Gastrocnemius medialis (tissue), 4 donors: ENCODE data around the gene WNT16. TPM values are rescaled to one million over a fixed set of nuclear protein-coding genes. Genes with fewer than 3 reads are reported as not detected.

Experiments used
- ATAC-seq, 2 donors: fragments of 150-250 bp; one replicate each; pipeline ENCODE4 v1.9.1; 2016
- DNase-seq, 2 donors: peaks; one replicate each; pipeline ENCODE4 v3.0.0-alpha.2; 2019
- H3K27ac ChIP-seq, 4 donors: fragments of 200-600 bp; sonication (generic); 1 replicate in 1 of 4; 2 replicates in 3 of 4; pipeline ENCODE4 v1.5.1; 2016 to 2018; ENCODE audit warnings: mild to moderate bottlenecking in 2 of 4, moderate library complexity in 1 of 4
- H3K27me3 ChIP-seq, 3 donors: fragments of 200-600 bp; sonication (generic) in 2 of 3; 1 replicate in 1 of 3; 2 replicates in 2 of 3; pipeline versions ENCODE4 v1.5.1 to v1.6.0; 2016 to 2019; ENCODE audit warnings: mild to moderate bottlenecking in 1 of 3, moderate library complexity in 1 of 3
- H3K36me3 ChIP-seq, 2 donors: fragments of 200-600 bp; sonication (generic) in 1 of 2; one replicate each; pipeline ENCODE4 v1.5.1; 2017 to 2018
- H3K4me1 ChIP-seq, 2 donors: fragments of 200-600 bp; sonication (generic) in 1 of 2; one replicate each; pipeline ENCODE4 v1.5.1; 2016 to 2017; ENCODE audit warnings: mild to moderate bottlenecking in 2 of 2
- H3K4me3 ChIP-seq, 4 donors: fragments of 200-600 bp; sonication (generic) in 3 of 4; 1 replicate in 1 of 4; 2 replicates in 3 of 4; pipeline ENCODE4 v1.5.1; 2016 to 2019; ENCODE audit warnings: mild to moderate bottlenecking in 2 of 4
- H3K9me3 ChIP-seq, 3 donors: fragments of 200-600 bp; sonication (generic) in 2 of 3; 1 replicate in 1 of 3; 2 replicates in 2 of 3; pipeline ENCODE4 v1.5.1; 2016 to 2019
- POLR2A ChIP-seq, 2 donors: fragments of 450-650 bp; IDR thresholded peaks; one replicate each; pipeline ENCODE4 v1.6.1; 2017; ENCODE audit warnings: antibody characterized with exemption in 2 of 2, mild to moderate bottlenecking in 2 of 2, moderate library complexity in 2 of 2
- in situ Hi-C, 4 donors: fragments of 200-750 bp; cut with MboI; loops; one replicate each; pipeline versions ENCODE4 v1.15.0 to v1.8.0; 2017; ENCODE audit warnings: low sequenced_read_pairs in 4 of 4
- intact Hi-C: fragments of 100-400 bp; cut with DNase I; formaldehyde crosslinking; loops from one replicate; pipeline ENCODE4 v1.15.1; 2023; ENCODE audit warnings: low total_unique reads
- total RNA-seq, 4 donors: library from RNA; depleted of rRNA; stranded (reverse); fragments of >200 nt; gene quantifications; one replicate each; pipeline versions ENCODE4 v1.1.0 to v1.2.3, GENCODE V29; 2016
- TF ChIP-seq, protein P1 (sequence below), 5 experiments: fragments of 450-650 bp in 3 of 5; fragments of 200-600 bp in 2 of 5; sonication (generic) in 2 of 5; IDR thresholded peaks in 4 of 5; conservative IDR thresholded peaks in 1 of 5; 1 replicate in 4 of 5; 2 replicates in 1 of 5; pipeline ENCODE4 v1.5.1; 2016 to 2019; ENCODE audit warnings: antibody characterized with exemption in 5 of 5, mild to moderate bottlenecking in 3 of 5, moderate library complexity in 3 of 5

Gene WNT16
- total RNA-seq, 4 donors from 2014 or later: 1.5 TPM; not detected in 3

DNA sequence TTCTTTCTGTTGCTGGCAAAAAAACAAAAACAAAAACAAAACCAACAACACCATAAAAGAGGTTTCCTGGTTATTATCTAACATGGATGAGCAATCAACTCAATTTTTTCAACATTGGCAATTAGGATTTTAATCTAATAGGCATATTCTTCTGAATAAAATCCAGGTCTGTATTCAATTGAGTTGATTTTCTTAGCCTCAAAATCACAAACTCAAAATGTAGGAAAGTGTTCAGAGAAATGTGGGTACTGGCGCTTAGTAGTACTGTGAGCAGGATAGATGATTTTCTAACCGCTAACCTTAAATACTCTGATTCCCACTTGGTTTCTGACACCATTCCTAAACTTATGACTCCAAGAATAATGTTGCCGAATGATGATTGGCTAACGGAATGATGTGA is 5.6 kb downstream of the WNT16 start:
- H3K27me3 ChIP-seq: peaks cover 46 to 53% (median 47%) of the 10 kb centered on the region in 3 donors
- H3K27ac ChIP-seq: no peak overlapping the region
- no peak for DNase-seq
- H3K4me3 ChIP-seq: no peak overlapping the region
- in situ Hi-C loops: no loop called here
- H3K4me1 ChIP-seq: peaks cover 11% of the 10 kb centered on the region in 2 donors
- no peak for TF ChIP-seq POLR2A (IDR thresholded peaks at IDR 0.05)
- TF ChIP-seq, protein P1, sequence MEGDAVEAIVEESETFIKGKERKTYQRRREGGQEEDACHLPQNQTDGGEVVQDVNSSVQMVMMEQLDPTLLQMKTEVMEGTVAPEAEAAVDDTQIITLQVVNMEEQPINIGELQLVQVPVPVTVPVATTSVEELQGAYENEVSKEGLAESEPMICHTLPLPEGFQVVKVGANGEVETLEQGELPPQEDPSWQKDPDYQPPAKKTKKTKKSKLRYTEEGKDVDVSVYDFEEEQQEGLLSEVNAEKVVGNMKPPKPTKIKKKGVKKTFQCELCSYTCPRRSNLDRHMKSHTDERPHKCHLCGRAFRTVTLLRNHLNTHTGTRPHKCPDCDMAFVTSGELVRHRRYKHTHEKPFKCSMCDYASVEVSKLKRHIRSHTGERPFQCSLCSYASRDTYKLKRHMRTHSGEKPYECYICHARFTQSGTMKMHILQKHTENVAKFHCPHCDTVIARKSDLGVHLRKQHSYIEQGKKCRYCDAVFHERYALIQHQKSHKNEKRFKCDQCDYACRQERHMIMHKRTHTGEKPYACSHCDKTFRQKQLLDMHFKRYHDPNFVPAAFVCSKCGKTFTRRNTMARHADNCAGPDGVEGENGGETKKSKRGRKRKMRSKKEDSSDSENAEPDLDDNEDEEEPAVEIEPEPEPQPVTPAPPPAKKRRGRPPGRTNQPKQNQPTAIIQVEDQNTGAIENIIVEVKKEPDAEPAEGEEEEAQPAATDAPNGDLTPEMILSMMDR (IDR thresholded peaks at IDR 0.05 in 4 of 5, conservative IDR thresholded peaks at IDR 0.05 in 1 of 5): no peak
- ATAC-seq: no peak
- no peaks in the 10 kb centered on the region for H3K9me3 ChIP-seq
- no peaks in the 10 kb centered on the region for H3K36me3 ChIP-seq
- intact Hi-C loops: no loop called here

- no peak for ATAC-seq
- intact Hi-C loops: no loop called here
Measured at GRCh38 chr7:121334875-121335648, 6.3 kb downstream of the WNT16 start.

GRCh38 chr7:121336579-121336978 is 7.8 kb downstream of the WNT16 start:
- in situ Hi-C loops: no loop called here
- peaks cover 24 to 32% (median 25%) of the 10 kb centered on the region in 3 donors for H3K27me3 ChIP-seq
- no peak for DNase-seq

More at GRCh38 chr7:121334875-121335648, 6.3 kb downstream of the WNT16 start:
- no peaks in the 10 kb centered on the region for H3K36me3 ChIP-seq
- peaks cover 4 to 5% of the 10 kb centered on the region in 2 donors for H3K4me1 ChIP-seq
- in situ Hi-C loops: no loop called here
- H3K4me3 ChIP-seq: no peak overlapping the region
- no peak for DNase-seq
- H3K9me3 ChIP-seq: no peaks in the 10 kb centered on the region
- TF ChIP-seq, protein P1 (IDR thresholded peaks at IDR 0.05 in 4 of 5, conservative IDR thresholded peaks at IDR 0.05 in 1 of 5): no peak
- TF ChIP-seq POLR2A (IDR thresholded peaks at IDR 0.05): no peak
- H3K27ac ChIP-seq: no peak overlapping the region
- H3K27me3 ChIP-seq: peaks cover 39 to 47% (median 40%) of the 10 kb centered on the region in 3 donors

DNA sequence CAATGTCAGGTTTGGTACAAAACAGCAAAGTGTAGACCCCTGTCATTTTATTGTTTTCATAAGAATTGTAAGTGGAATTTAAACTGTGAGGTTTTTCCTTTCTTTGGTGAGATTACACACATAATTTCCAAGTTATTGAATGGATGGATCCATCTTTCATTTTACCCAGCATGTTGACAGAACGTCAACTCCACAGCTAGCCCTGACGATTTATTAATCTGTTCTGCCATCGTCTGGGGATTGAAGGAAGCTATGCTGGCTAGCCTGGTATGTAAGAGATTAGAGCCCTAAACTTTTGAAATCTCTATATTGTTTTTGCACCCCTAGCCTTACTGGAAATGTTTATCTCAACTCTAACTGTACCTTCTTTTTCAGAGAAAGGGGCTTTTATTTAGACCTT is 8.6 kb downstream of the WNT16 start:
- Histone ChIP-seq H3K27ac (no peak overlapping the region), H3K4me3 (no peak overlapping the region), H3K4me1 (no peaks in the 10 kb centered on the region), H3K9me3 (no peaks in the 10 kb centered on the region), H3K27me3 (peaks cover 16 to 24% (median 17%) of the 10 kb centered on the region in 3 donors), H3K36me3 (no peaks in the 10 kb centered on the region)
- TF ChIP-seq POLR2A (IDR thresholded peaks at IDR 0.05): no peak
- TF ChIP-seq, protein P1 (IDR thresholded peaks at IDR 0.05 in 4 of 5, conservative IDR thresholded peaks at IDR 0.05 in 1 of 5): no peak
- in situ Hi-C loops: no loop called here
- DNase-seq (no peak), ATAC-seq (no peak)
- intact Hi-C loops: no loop called here

More at GRCh38 chr7:121336579-121336978, 7.8 kb downstream of the WNT16 start:
- Histone ChIP-seq H3K36me3 (no peaks in the 10 kb centered on the region), H3K4me1 (no peaks in the 10 kb centered on the region), H3K4me3 (no peak overlapping the region), H3K27ac (no peak overlapping the region), H3K9me3 (no peaks in the 10 kb centered on the region)
- ATAC-seq: no peak
- intact Hi-C loops: no loop called here
- no peak for TF ChIP-seq POLR2A (IDR thresholded peaks at IDR 0.05)
- TF ChIP-seq, protein P1 (IDR thresholded peaks at IDR 0.05 in 4 of 5, conservative IDR thresholded peaks at IDR 0.05 in 1 of 5): no peak
